ENCODE data around the gene NRK. TPM values are rescaled to one million over a fixed set of nuclear protein-coding genes. Genes with fewer than 3 reads are reported as not detected.

The NRK gene
- total and polyA plus RNA-seq, 3 donors from 2014 or later, result 3.7 to 6.1 (median 4.5) TPM

DNA sequence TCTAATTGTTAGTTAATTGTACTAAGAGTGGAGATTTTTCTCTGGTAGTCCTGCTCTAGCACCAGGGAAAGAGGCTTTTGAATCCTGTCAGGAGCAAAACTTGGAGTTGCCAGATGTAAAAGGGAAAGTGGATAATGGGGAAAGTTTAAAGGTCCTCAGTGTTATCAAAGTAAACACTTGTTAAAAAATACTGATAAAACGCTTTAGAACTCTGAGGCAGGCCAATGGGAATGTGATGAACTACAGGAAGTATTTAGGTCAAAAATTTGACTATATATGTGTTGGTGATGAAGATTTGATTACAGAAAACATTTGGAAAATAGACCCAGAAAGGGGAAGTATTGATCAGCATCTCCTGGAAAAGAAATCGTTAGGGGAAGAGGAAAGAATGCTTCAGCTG, 183.3 kb downstream of the NRK start:
- Histone ChIP-seq H3K27ac (no peak overlapping the region), H3K36me3 (ENCODE audit: low read depth, missing control alignments) (no peaks in the 10 kb centered on the region), H3K27me3 (no peaks in the 10 kb centered on the region), H3K9me3 (no peaks in the 10 kb centered on the region), H3K4me1 (no peaks in the 10 kb centered on the region), H3K4me3 (no peak overlapping the region)
- no peak for DNase-seq
- WGBS, 2 donors, result 53 to 68% methylated on average over 2 of the region's 2 CpGs
- intact Hi-C loops (cut with DNase I; ENCODE audit: low total_unique reads), result no loop called here
- TF ChIP-seq POLR2A (IDR thresholded peaks at IDR 0.05), result no peak
- TF ChIP-seq, protein P1, sequence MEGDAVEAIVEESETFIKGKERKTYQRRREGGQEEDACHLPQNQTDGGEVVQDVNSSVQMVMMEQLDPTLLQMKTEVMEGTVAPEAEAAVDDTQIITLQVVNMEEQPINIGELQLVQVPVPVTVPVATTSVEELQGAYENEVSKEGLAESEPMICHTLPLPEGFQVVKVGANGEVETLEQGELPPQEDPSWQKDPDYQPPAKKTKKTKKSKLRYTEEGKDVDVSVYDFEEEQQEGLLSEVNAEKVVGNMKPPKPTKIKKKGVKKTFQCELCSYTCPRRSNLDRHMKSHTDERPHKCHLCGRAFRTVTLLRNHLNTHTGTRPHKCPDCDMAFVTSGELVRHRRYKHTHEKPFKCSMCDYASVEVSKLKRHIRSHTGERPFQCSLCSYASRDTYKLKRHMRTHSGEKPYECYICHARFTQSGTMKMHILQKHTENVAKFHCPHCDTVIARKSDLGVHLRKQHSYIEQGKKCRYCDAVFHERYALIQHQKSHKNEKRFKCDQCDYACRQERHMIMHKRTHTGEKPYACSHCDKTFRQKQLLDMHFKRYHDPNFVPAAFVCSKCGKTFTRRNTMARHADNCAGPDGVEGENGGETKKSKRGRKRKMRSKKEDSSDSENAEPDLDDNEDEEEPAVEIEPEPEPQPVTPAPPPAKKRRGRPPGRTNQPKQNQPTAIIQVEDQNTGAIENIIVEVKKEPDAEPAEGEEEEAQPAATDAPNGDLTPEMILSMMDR (IDR thresholded peaks at IDR 0.05), result no peak

DNA sequence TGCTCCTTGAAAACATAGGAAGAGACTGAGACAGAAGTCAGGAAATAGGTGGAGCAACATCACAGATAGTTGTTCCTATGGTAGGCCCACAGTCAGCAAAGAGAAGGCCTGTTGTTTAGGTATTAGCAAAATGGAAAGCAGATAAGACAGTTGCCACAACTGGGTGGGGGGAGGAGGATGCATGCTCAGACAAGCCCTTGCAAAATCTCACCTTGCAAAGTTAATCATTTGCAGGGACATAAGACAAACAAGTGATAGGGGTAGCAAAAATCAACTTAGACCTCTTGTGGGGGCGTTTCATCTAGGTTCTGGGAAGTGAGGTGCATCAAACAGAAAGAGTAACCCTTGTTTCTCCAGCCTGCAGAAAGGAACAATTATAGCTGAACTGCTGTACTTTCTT, 185.5 kb downstream of the NRK start:
- 29 to 50% methylated on average over 1 of the region's 1 CpG for WGBS, 2 donors
- no peak overlapping the region for H3K27ac ChIP-seq
- intact Hi-C loops (cut with DNase I; ENCODE audit: low total_unique reads), result no loop called here
- no peaks in the 10 kb centered on the region for H3K4me1 ChIP-seq
- no peaks in the 10 kb centered on the region for H3K9me3 ChIP-seq
- TF ChIP-seq, protein P1 (IDR thresholded peaks at IDR 0.05), result no peak
- no peak for TF ChIP-seq POLR2A (IDR thresholded peaks at IDR 0.05)
- H3K27me3 ChIP-seq, result no peaks in the 10 kb centered on the region
- no peak for DNase-seq
- H3K36me3 ChIP-seq (ENCODE audit: low read depth, missing control alignments), result no peaks in the 10 kb centered on the region
- H3K4me3 ChIP-seq, result no peak overlapping the region

Other genes starting within 250 kb of the NRK start
- gene SERPINA7, start 216.2 kb downstream of the NRK start, total RNA-seq, result not detected
- not detected for gene SERPINA7, start 216.2 kb downstream of the NRK start, polyA plus RNA-seq (ENCODE audit: insufficient read depth, low read depth, low replicate concordance)

Measured in testis (tissue), 3 donors.